ENCODE measurements around the gene SLC25A10. TPM values are rescaled to one million over a fixed set of nuclear protein-coding genes. Genes with fewer than 3 reads are reported as not detected.
"Not testable (repeated sequence)": the region's sequence is repeated elsewhere in the genome, so short reads cannot be mapped to it uniquely, and the experiment has no call there.

SLC25A10 gene
- total RNA-seq, 1 donor from 2014 or later = 23.0 TPM

GRCh38 chr17:81737947-81738800 lies 26.1 kb downstream of the SLC25A10 start:
- intact Hi-C loops (cut with DNase I) = no loop called here
- ATAC-seq = no peak
- no peak for DNase-seq (ENCODE audit: low spot score)

- DNase-seq (ENCODE audit: low spot score) (no peak), ATAC-seq (no peak)
- intact Hi-C loops (cut with DNase I) = no loop called here
Measured at GRCh38 chr17:81738801-81739393, 26.8 kb downstream of the SLC25A10 start.

- DNase-seq (ENCODE audit: low spot score); intact Hi-C loops (cut with DNase I); ATAC-seq: not testable (repeated sequence)
Measured at GRCh38 chr17:81739593-81739992, 27.5 kb downstream of the SLC25A10 start.

- intact Hi-C loops (cut with DNase I) = no loop called here
- no peak for DNase-seq (ENCODE audit: low spot score)
- ATAC-seq = peak; percentile 44
Measured at GRCh38 chr17:81740395-81740961, 28.4 kb downstream of the SLC25A10 start.

GRCh38 chr17:81741049-81741593 lies 29.0 kb downstream of the SLC25A10 start:
- DNase-seq (ENCODE audit: low spot score) (no peak), ATAC-seq (peak; percentile 32)
- intact Hi-C loops (cut with DNase I) = no loop called here

GRCh38 chr17:81741594-81742452 lies 29.7 kb downstream of the SLC25A10 start:
- intact Hi-C loops (cut with DNase I) = no loop called here
- peak; percentile 17 for ATAC-seq
- DNase-seq (ENCODE audit: low spot score) = no peak

Small RNAs within 50 kb of the gene (microRNA-seq; reads per million reads assigned to microRNA genes)
- gene MIR6786 = not detected

Other genes starting within 250 kb of the SLC25A10 start
- 2,552 TPM for gene ACTG1, start 199.5 kb upstream of the SLC25A10 start, total RNA-seq
- 1.6 TPM for gene FSCN2, start 183.9 kb upstream of the SLC25A10 start, total RNA-seq
- gene FAAP100, start 159.9 kb upstream of the SLC25A10 start, total RNA-seq = 20.0 TPM
- gene NPLOC4, start 75.2 kb upstream of the SLC25A10 start, total RNA-seq = 82.3 TPM
- gene TSPAN10, start 75.1 kb upstream of the SLC25A10 start, total RNA-seq = 0.85 TPM
- gene PDE6G, start 55.7 kb upstream of the SLC25A10 start, total RNA-seq = not detected
- gene OXLD1, start 45.7 kb upstream of the SLC25A10 start, total RNA-seq = 17.9 TPM
- 10.2 TPM for gene CCDC137, start 45.5 kb upstream of the SLC25A10 start, total RNA-seq
- 31.8 TPM for gene ARL16, start 28.5 kb upstream of the SLC25A10 start, total RNA-seq
- gene HGS, start 28.3 kb upstream of the SLC25A10 start, total RNA-seq = 79.8 TPM
- gene MRPL12, start 8.9 kb upstream of the SLC25A10 start, total RNA-seq = 23.6 TPM
- 7.8 TPM for gene GCGR, start 91.9 kb downstream of the SLC25A10 start, total RNA-seq
- gene MCRIP1, start 121.0 kb downstream of the SLC25A10 start, total RNA-seq = 91.5 TPM
- gene PPP1R27, start 122.8 kb downstream of the SLC25A10 start, total RNA-seq = not detected
- 248 TPM for gene P4HB, start 148.3 kb downstream of the SLC25A10 start, total RNA-seq
- 387 TPM for gene ARHGDIA, start 159.1 kb downstream of the SLC25A10 start, total RNA-seq
- 45.9 TPM for gene ALYREF, start 179.3 kb downstream of the SLC25A10 start, total RNA-seq
- 58.2 TPM for gene ANAPC11, start 179.4 kb downstream of the SLC25A10 start, total RNA-seq
- gene NPB, start 190.0 kb downstream of the SLC25A10 start, total RNA-seq = 0.80 TPM
- 34.1 TPM for gene PCYT2, start 199.1 kb downstream of the SLC25A10 start, total RNA-seq
- gene SIRT7, start 205.9 kb downstream of the SLC25A10 start, total RNA-seq = 17.7 TPM
- 27.8 TPM for gene MAFG, start 215.5 kb downstream of the SLC25A10 start, total RNA-seq
- 8.0 TPM for gene PYCR1, start 225.0 kb downstream of the SLC25A10 start, total RNA-seq
- gene MYADML2, start 234.9 kb downstream of the SLC25A10 start, total RNA-seq = not detected
- not detected for gene NOTUM, start 248.9 kb downstream of the SLC25A10 start, total RNA-seq

Data from sciatic nerve (tissue), 2 donors.